K562 (cell line): Measurements from ENCODE around the gene CERS4. TPM values are rescaled to one million over a fixed set of nuclear protein-coding genes. Genes with fewer than 3 reads are reported as not detected.

Experiments
- ATAC-seq: fragments of 200-7000 bp; cut with Tn5 transposase; 3 replicates; pipeline ENCODE4 v1.9.1; 2020; ENCODE audit warnings: moderate library complexity
- BruUV-seq: library from RNA; stranded (reverse); fragments of 400-500 nt; replicated peaks from 2 replicates; lab custom pipeline; 2021; lab: Mats Ljungman, UMichigan
- CTCF ChIA-PET: fragments of 300-600 bp; formaldehyde crosslinking; extraction: SDS; loops from one replicate; lab custom pipeline; 2021; ENCODE audit warnings: low intra/inter-chr PET ratio; lab: Yijun Ruan, JAX
- POLR2A ChIA-PET: fragments of 300-600, 350-650 bp; sonication (Branson Sonifier 250); formaldehyde crosslinking; extraction: SDS; loops from one replicate; lab custom pipeline; 2021; ENCODE audit warnings: antibody characterized with exemption, inconsistent platforms; lab: Yijun Ruan, JAX
- DNase-seq, 4 experiments: peaks; one replicate each; pipeline versions ENCODE4 v3.0.0 to v3.0.0-alpha.2; 2011 to 2018; ENCODE audit warnings: low spot score in 3 of 4, mixed read lengths in 3 of 4; ENCODE audit errors: extremely low read depth in 1 of 4
- FAIRE-seq: peaks from 2 replicates; lab custom pipeline; 2011; peaks lifted over from hg19 to GRCh38; lab: Jason Lieb, UNC
- H2AFZ ChIP-seq: 2 replicates; pipeline ENCODE4 v1.6.0; 2011; ENCODE audit warnings: low read depth, low read length, control low read depth, inconsistent platforms
- H3K27ac ChIP-seq: fragments of 200-600 bp; 3 replicates; pipeline ENCODE4 v1.8.0; 2011; ENCODE audit warnings: low read depth, mild to moderate bottlenecking, control low read depth, inconsistent platforms, low read length, moderate library complexity, mixed read lengths; ENCODE audit errors: extremely low read depth
- H3K27me3 ChIP-seq, 2 experiments: fragments of 300-600 bp in 1 of 2; 2 replicates in 1 of 2; 3 replicates in 1 of 2; pipeline versions ENCODE4 v1.6.0 to v1.8.0; 2011; ENCODE audit warnings: inconsistent platforms in 2 of 2, low read length in 2 of 2, mild to moderate bottlenecking in 1 of 2, mixed read lengths in 1 of 2, moderate library complexity in 1 of 2; ENCODE audit not compliant: control insufficient read depth in 2 of 2, insufficient read depth in 2 of 2
- H3K36me3 ChIP-seq: fragments of 300-600 bp; 3 replicates; pipeline ENCODE4 v1.8.0; 2011; ENCODE audit warnings: mild to moderate bottlenecking, low read length, inconsistent platforms; ENCODE audit not compliant: control insufficient read depth, insufficient read depth
- H3K4me1 ChIP-seq, 2 experiments: fragments of 200-600 bp in 1 of 2; replicated peaks in 1 of 2; 2 replicates in 1 of 2; 3 replicates in 1 of 2; pipeline versions ENCODE4 v1.5.1 to v1.8.0; 2011; ENCODE audit warnings: inconsistent platforms in 2 of 2, low read length in 2 of 2, mild to moderate bottlenecking in 1 of 2, mixed read lengths in 1 of 2, moderate library complexity in 1 of 2; ENCODE audit not compliant: control insufficient read depth in 2 of 2, insufficient read depth in 2 of 2
- H3K4me2 ChIP-seq: 2 replicates; pipeline ENCODE4 v1.6.1; 2011; ENCODE audit warnings: low read length, control low read depth, inconsistent platforms, mixed read lengths; ENCODE audit not compliant: insufficient read depth
- H3K4me3 ChIP-seq: fragments of 200-600 bp; sonication (generic), shearing (Covaris generic); 2 replicates; pipeline ENCODE4 v1.5.1; 2016; ENCODE audit warnings: control low read depth, inconsistent platforms
- H3K79me2 ChIP-seq: fragments of 200-600 bp; 3 replicates; pipeline ENCODE4 v1.8.0; 2011; ENCODE audit warnings: low read length, inconsistent platforms; ENCODE audit not compliant: control insufficient read depth, insufficient read depth
- H3K9ac ChIP-seq, 2 experiments: 2 replicates each; pipeline versions ENCODE4 v1.6.0 to v1.6.1; 2011; ENCODE audit warnings: low read depth in 2 of 2, low read length in 2 of 2, control low read depth in 1 of 2, inconsistent platforms in 1 of 2, mild to moderate bottlenecking in 1 of 2, mixed read lengths in 1 of 2; ENCODE audit not compliant: insufficient read depth in 1 of 2
- H3K9me1 ChIP-seq: one replicate; pipeline ENCODE4 v1.6.0; 2011; ENCODE audit warnings: inconsistent platforms, mild to moderate bottlenecking, low read length, moderate library complexity; ENCODE audit not compliant: control insufficient read depth, insufficient read depth
- H3K9me3 ChIP-seq: replicated peaks from 2 replicates; pipeline ENCODE4 v1.5.1; 2011; ENCODE audit warnings: low read depth, low read length, inconsistent platforms; ENCODE audit not compliant: control insufficient read depth, insufficient read depth
- H4K20me1 ChIP-seq: replicated peaks from 2 replicates; pipeline ENCODE4 v1.6.1; 2011; ENCODE audit warnings: low read length, inconsistent platforms, mixed read lengths; ENCODE audit not compliant: control insufficient read depth, insufficient read depth
- CHAMP1 ChIP-seq: fragments of 450-650 bp; IDR thresholded peaks from 2 replicates; pipeline ENCODE4 v1.6.1; 2016; ENCODE audit warnings: mild to moderate bottlenecking
- DNMT1 ChIP-seq: fragments of 450-650 bp; IDR thresholded peaks from 2 replicates; pipeline ENCODE4 v1.6.1; 2016; ENCODE audit warnings: antibody characterized with exemption, mild to moderate bottlenecking
- ELF2 ChIP-seq: fragments of 250-450 bp; sonication (Bioruptor Pico); IDR thresholded peaks from 2 replicates; pipeline ENCODE4 v1.5.0; 2021; ENCODE audit warnings: mild to moderate bottlenecking
- ELK3 ChIP-seq: fragments of 450-650 bp; formaldehyde crosslinking; IDR thresholded peaks from 2 replicates; pipeline ENCODE4 v1.4.0; 2020; ENCODE audit warnings: mild to moderate bottlenecking
- ESRRB ChIP-seq: fragments of 250-450 bp; sonication (Bioruptor Pico); IDR thresholded peaks from 2 replicates; pipeline ENCODE4 v1.5.0; 2020; ENCODE audit warnings: mild to moderate bottlenecking, moderate library complexity, borderline replicate concordance
- ID3 ChIP-seq, 2 experiments: fragments of 250-450 bp in 1 of 2; fragments of 450-650 bp in 1 of 2; sonication (Bioruptor Pico) in 1 of 2; IDR thresholded peaks; 2 replicates each; pipeline versions ENCODE4 v1.6.1 to v1.8.0; 2016 to 2021; ENCODE audit warnings: mild to moderate bottlenecking in 2 of 2, moderate library complexity in 2 of 2, missing compliant biosample characterization in 1 of 2, missing genetic modification characterization in 1 of 2
- KLF16 ChIP-seq: IDR thresholded peaks from 2 replicates; pipeline ENCODE4 v1.6.1; 2016; ENCODE audit warnings: antibody characterized with exemption
- NEUROD1 ChIP-seq: fragments of 150-350 bp; IDR thresholded peaks from 2 replicates; pipeline ENCODE4 v1.6.1; 2014; ENCODE audit warnings: borderline replicate concordance, low read length, low read depth; ENCODE audit not compliant: partially characterized antibody
- SMAD1 ChIP-seq: fragments of 150-350 bp; IDR thresholded peaks from 2 replicates; pipeline ENCODE4 v1.6.1; 2014; ENCODE audit warnings: low read length, low read depth; ENCODE audit not compliant: partially characterized antibody
- SNAPC5 ChIP-seq: fragments of 250-450 bp; sonication (Bioruptor Pico); IDR thresholded peaks from 2 replicates; pipeline ENCODE4 v1.8.0; 2021; ENCODE audit warnings: moderate library complexity, mild to moderate bottlenecking, inconsistent platforms
- TBL1XR1 ChIP-seq, 2 experiments: IDR thresholded peaks; 2 replicates each; pipeline ENCODE4 v1.6.1; 2012; ENCODE audit warnings: improper control_type of control experiment in 2 of 2, low read length in 2 of 2, mild to moderate bottlenecking in 1 of 2
- U2AF2 ChIP-seq: fragments of 200-400 bp; formaldehyde crosslinking; optimal IDR thresholded peaks from 2 replicates; pipeline ENCODE3; 2017; ENCODE audit warnings: low read depth, mild to moderate bottlenecking, low read length
- ZNF277 ChIP-seq: fragments of 250-450 bp; sonication (Bioruptor Pico); IDR thresholded peaks from 2 replicates; pipeline ENCODE4 v1.8.0; 2022; ENCODE audit warnings: inconsistent platforms, mild to moderate bottlenecking, moderate library complexity, borderline replicate concordance
- ZNF699 ChIP-seq: fragments of 250-450 bp; sonication (Bioruptor Pico); IDR thresholded peaks from 2 replicates; pipeline ENCODE4 v1.8.0; 2021; ENCODE audit warnings: mild to moderate bottlenecking, moderate library complexity; ENCODE audit not compliant: insufficient replicate concordance
- WGBS: fragments of 100-300 bp; shearing (Covaris generic); methylation state at CpG from one replicate; pipeline ENCODE4 v1.1.6; 2016; ENCODE audit warnings: low coverage, mixed read lengths; ENCODE audit not compliant: insufficient coverage; ENCODE audit errors: missing lambda C conversion rate; 5-methylcytosine and 5-hydroxymethylcytosine counted together
- in situ Hi-C: fragments of 300-500 bp; cut with MboI; formaldehyde crosslinking; loops from 4 replicates; pipeline ENCODE4 v1.15.0; 2018; ENCODE audit warnings: inconsistent platforms, mixed read lengths
- intact Hi-C: fragments of 100-400 bp; cut with micrococcal nuclease; formaldehyde crosslinking; loops from 2 replicates; pipeline ENCODE4 v1.14.2; 2022
- polyA plus RNA-seq, 8 experiments: library from polyadenylated mRNA; depleted of rRNA in 4 of 8; stranded (reverse) in 5 of 8; unstranded in 3 of 8; fragments of >200 nt; fragmentation: Nextera tagmentation in 2 of 8; fragmentation: Illumina TruSeq in 1 of 8; extraction: Ambion mirVana in 2 of 8; extraction: Trizol in 1 of 8; gene quantifications; 2 replicates each; pipeline versions ENCODE4 v1.2.1 to v1.2.3, GENCODE V29; 2011 to 2014; ENCODE audit warnings: inconsistent platforms in 1 of 8, missing spikeins in 1 of 8
- total RNA-seq, 7 experiments: library from RNA; depleted of rRNA in 6 of 7; stranded (reverse); fragments of >200 nt in 6 of 7; fragmentation: Illumina TruSeq in 2 of 7; extraction: Trizol in 2 of 7; gene quantifications; 2 replicates each; pipeline versions ENCODE4 v1.2.1 to v1.2.3, GENCODE V29; 2011 to 2021; ENCODE audit warnings: low replicate concordance in 1 of 7

CERS4 gene
- total and polyA plus RNA-seq, 9 of the 15 experiments (the other 6 are each of a cell fraction or from before 2014, with no cell fraction given): 0.14 to 4.4 (median 2.9) TPM; not detected in 1

DNA sequence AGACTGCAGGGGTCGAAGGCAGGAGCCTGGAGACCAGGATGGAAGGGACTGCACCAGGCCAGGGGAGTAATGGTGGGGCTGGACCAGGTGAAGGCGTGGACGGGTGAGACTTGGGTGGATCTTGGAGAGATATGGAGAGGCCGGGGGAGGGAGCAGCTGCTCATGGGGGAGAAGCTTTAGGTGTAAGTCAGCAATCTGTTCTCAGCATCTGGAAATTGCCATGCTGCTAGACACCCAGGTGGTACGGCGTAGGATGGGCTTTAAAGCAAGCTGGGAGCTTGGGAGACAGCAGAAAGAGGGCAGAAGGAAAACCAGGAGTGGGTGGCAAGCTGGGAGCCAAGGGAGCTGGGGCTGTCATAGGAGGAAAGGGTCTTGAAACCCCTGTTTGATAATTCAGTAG is 3.0 kb downstream of the CERS4 start (continued):
- TF ChIP-seq ID3 (CRISPR knock-in tag; IDR thresholded peaks at IDR 0.05): no peak
- TF ChIP-seq ID3 (tag; IDR thresholded peaks at IDR 0.05): no peak
- TF ChIP-seq ELK3 (CRISPR knock-in tag): no peak
- TF ChIP-seq ELF2 (CRISPR knock-in tag): no peak
- no peak for TF ChIP-seq U2AF2

DNA sequence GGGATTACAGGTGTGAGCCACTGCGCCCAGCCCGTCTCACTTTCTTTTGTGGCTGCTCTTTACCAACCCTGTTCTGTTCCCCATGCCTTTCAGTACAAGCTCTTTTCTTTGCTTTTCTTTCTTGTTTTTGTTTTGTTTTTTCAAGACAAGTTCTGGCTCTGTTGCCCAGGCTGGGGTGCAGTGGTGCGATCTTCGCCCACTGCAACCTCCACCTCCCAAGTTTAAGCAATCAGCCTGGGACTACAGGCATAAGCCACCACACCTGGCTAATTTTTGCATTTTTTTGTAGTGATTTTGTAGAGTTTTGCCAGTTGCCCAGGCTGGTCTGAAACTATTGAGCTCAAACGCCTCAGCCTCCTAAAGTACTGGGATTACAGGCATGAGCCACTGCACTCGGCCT is 3.7 kb downstream of the CERS4 start:
- FAIRE-seq (no peak), ATAC-seq (no peak), DNase-seq (no peak)
- ChIA-PET POLR2A (interaction anchor here (0.5 to 1.2 kb wide), 6 partner anchors 9 to 675 kb away, joined by 3 to 6 read pairs (median 4); no protein-coding TSS in a partner anchor), CTCF (no interaction called here)
- H4K20me1 ChIP-seq: peaks cover 5% of the 10 kb centered on the region; the same call in 1 of the 2 replicates
- H3K36me3 ChIP-seq: no peaks in the 10 kb centered on the region
- peaks cover 6 to 37% of the 10 kb centered on the region in 2 experiments for H3K4me1 ChIP-seq
- no peak overlapping the region for H3K9ac ChIP-seq
- H3K27ac ChIP-seq: no peak overlapping the region
- no peaks in the 10 kb centered on the region for H3K79me2 ChIP-seq
- 54% methylated on average over 6 of the region's 6 CpGs for WGBS
- intact Hi-C loops (no loop called here), in situ Hi-C loops (no loop called here)
- H3K27me3 ChIP-seq: no peaks in the 10 kb centered on the region; a peak in 1 of 5 replicates
- BruUV-seq: no TSS peak
- no peaks in the 10 kb centered on the region for H3K9me3 ChIP-seq
- no peak overlapping the region for H3K4me3 ChIP-seq
- H3K4me2 ChIP-seq: no peak overlapping the region
- no peaks in the 10 kb centered on the region for H3K9me1 ChIP-seq
- H2AFZ ChIP-seq: no peak overlapping the region
- TF ChIP-seq SMAD1: no peak
- no peak for TF ChIP-seq ZNF277 (CRISPR knock-in tag)
- no peak for TF ChIP-seq TBL1XR1 (IDR thresholded peaks at IDR 0.05; ENCODE audit: low read length in 2 of 2)
- no peak for TF ChIP-seq ZNF699 (CRISPR knock-in tag)
- TF ChIP-seq SNAPC5: no peak
- TF ChIP-seq DNMT1: no peak
- TF ChIP-seq ESRRB (CRISPR knock-in tag): no peak
- TF ChIP-seq NEUROD1: no peak
- no peak for TF ChIP-seq CHAMP1
- no peak for TF ChIP-seq KLF16
